PFSK-1 (cell line): ENCODE data around the gene PCED1B.

Source experiments
- FOXP2 ChIP-seq: optimal IDR thresholded peaks from 2 replicates; pipeline ENCODE3; 2011; ENCODE audit warnings: borderline replicate concordance, control low read depth, inconsistent platforms; ENCODE audit not compliant: insufficient read depth; ENCODE audit errors: extremely low read length, extremely low read depth
- POLR2AphosphoS5 ChIP-seq: IDR thresholded peaks from 2 replicates; pipeline ENCODE4 v1.6.1; 2012; ENCODE audit warnings: low read depth, mild to moderate bottlenecking, control low read depth, low read length, moderate library complexity
- SIN3A ChIP-seq: IDR thresholded peaks from 2 replicates; pipeline ENCODE4 v1.6.1; 2012; ENCODE audit warnings: mild to moderate bottlenecking, low read length, moderate library complexity, borderline replicate concordance; ENCODE audit not compliant: insufficient read depth
- TAF1 ChIP-seq: IDR thresholded peaks from 2 replicates; pipeline ENCODE4 v1.6.1; 2012; ENCODE audit warnings: low read length, control low read depth, borderline replicate concordance; ENCODE audit not compliant: insufficient read depth
- TF ChIP-seq, protein P1 (sequence below), 2 experiments: IDR thresholded peaks; 2 replicates each; pipeline versions ENCODE4 v1.6.1 to v1.8.0; 2011 to 2012; ENCODE audit warnings: low read depth in 2 of 2, low read length in 2 of 2, control low read depth in 1 of 2, inconsistent platforms in 1 of 2, mild to moderate bottlenecking in 1 of 2, moderate library complexity in 1 of 2; ENCODE audit not compliant: insufficient read depth in 1 of 2

The PCED1B gene

DNA sequence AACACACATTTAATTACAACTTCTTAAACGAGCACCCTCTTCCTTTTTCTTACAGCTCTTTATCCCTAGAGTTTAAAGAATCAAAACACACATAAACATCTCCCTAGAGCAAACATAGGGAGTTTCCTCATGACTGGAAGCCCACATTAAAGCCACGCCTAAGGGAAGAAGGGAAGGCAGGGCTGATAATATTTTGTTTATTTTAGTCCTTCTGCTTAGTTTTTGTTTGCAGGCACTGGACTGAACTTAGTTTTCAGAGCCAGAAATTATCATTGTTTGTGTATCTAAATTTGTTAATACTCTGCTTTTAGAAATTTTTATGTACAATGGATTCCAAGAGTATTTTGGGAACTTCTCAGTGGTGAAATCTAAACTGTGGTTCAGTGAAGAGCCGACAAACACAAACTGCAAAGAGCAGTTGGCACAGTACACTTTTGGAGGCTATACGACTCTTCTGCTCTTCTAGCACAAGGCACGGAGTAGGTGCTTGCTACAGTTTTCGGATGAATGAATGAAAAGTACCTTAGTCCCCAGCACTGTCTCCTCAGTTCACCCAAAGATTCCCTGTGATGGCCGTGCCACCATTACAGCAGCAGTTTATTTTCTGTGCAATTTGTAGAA is 18.0 kb downstream of the PCED1B start:
- TF ChIP-seq, protein P1, sequence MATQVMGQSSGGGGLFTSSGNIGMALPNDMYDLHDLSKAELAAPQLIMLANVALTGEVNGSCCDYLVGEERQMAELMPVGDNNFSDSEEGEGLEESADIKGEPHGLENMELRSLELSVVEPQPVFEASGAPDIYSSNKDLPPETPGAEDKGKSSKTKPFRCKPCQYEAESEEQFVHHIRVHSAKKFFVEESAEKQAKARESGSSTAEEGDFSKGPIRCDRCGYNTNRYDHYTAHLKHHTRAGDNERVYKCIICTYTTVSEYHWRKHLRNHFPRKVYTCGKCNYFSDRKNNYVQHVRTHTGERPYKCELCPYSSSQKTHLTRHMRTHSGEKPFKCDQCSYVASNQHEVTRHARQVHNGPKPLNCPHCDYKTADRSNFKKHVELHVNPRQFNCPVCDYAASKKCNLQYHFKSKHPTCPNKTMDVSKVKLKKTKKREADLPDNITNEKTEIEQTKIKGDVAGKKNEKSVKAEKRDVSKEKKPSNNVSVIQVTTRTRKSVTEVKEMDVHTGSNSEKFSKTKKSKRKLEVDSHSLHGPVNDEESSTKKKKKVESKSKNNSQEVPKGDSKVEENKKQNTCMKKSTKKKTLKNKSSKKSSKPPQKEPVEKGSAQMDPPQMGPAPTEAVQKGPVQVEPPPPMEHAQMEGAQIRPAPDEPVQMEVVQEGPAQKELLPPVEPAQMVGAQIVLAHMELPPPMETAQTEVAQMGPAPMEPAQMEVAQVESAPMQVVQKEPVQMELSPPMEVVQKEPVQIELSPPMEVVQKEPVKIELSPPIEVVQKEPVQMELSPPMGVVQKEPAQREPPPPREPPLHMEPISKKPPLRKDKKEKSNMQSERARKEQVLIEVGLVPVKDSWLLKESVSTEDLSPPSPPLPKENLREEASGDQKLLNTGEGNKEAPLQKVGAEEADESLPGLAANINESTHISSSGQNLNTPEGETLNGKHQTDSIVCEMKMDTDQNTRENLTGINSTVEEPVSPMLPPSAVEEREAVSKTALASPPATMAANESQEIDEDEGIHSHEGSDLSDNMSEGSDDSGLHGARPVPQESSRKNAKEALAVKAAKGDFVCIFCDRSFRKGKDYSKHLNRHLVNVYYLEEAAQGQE (IDR thresholded peaks at IDR 0.05; ENCODE audit: insufficient read depth in 1 of 2, low read depth in 2 of 2, low read length in 2 of 2) = no peak

DNA sequence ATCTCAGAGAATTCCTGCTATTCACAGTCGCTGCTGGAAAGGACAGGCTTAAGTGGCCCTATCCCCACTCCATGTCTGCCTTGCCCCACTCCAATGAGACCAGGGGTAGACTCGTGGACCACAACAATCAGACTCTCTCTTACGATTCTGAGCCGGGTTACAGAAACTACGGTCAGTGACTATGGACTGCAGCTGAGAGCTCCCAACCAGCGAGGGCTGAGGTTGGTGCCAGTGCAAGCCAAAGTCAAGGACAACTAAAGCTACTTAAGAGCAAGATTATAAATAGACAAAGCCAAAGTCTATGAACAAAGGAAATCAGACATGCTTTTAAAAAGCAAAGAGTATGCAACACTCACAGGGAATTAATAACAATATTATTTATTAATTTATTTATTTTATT is 18.7 kb downstream of the PCED1B start:
- TF ChIP-seq TAF1 = no peak
- TF ChIP-seq, protein P1 (IDR thresholded peaks at IDR 0.05; ENCODE audit: insufficient read depth in 1 of 2, low read depth in 2 of 2, low read length in 2 of 2) = no peak
- TF ChIP-seq POLR2AphosphoS5 = no peak
- no peak for TF ChIP-seq FOXP2
- no peak for TF ChIP-seq SIN3A

DNA sequence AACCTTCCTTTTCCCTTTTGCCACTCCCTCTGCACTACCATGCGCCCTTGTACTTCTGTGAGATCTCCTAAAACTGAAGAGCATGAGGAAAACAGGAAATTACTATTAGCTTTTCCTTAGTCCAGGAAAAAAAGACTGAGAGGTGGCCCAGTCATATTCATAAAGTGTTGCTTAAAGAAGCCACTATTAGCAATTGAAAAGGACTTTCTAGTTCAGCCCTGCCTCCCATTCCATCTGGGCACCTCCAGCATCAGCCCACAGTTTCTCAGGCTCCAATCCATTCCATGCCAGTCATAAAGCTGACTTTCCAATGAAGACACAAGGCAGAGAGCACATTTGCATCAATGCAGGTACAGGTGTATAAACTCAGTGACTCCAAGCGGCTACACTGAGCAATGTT is 20.2 kb downstream of the PCED1B start:
- TF ChIP-seq TAF1 (no peak), POLR2AphosphoS5 (no peak), FOXP2 (no peak), SIN3A (no peak)
- TF ChIP-seq, protein P1 (IDR thresholded peaks at IDR 0.05; ENCODE audit: insufficient read depth in 1 of 2, low read depth in 2 of 2, low read length in 2 of 2) = no peak

DNA sequence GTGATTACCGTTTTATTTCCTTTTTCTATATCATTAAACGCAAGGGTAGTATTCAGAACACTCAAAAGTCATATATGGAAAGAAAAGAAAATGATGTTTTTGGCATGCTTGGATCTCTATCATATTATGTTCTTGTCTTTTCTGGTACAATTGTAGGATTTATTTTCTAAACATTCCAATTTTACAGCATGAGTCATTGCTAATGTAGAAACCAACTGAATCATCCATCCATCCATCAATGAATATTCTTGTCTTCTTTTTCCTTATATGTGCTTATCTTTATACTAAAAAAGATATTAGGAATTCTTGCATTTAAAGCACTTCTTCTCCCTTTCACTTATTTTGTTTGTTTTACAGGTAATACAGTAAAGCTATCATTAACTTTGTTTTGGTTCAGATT is 20.7 kb downstream of the PCED1B start:
- no peak for TF ChIP-seq SIN3A
- TF ChIP-seq, protein P1 (IDR thresholded peaks at IDR 0.05; ENCODE audit: insufficient read depth in 1 of 2, low read depth in 2 of 2, low read length in 2 of 2) = no peak

DNA sequence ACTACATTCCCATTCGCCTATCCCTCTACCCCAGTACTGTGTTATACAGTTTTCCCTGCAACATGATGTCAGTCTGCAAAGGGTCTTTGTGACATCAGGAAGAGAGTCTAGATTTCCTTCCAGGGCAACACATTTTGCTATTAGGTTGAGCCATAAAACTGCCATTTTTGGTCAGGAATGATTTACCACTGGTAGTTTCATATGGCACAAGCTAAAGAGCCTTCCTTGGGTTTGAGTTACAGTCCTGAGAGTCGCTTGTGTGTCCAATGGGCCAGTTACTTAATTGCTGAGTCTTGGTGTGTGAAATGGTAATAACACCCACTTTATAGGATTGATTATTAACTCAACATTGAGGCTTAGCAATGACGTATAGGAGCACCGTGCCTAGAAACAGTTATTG is 23.0 kb downstream of the PCED1B start:
- TF ChIP-seq, protein P1 (IDR thresholded peaks at IDR 0.05; ENCODE audit: insufficient read depth in 1 of 2, low read depth in 2 of 2, low read length in 2 of 2) = no peak
- TF ChIP-seq TAF1 (no peak), FOXP2 (no peak), SIN3A (no peak), POLR2AphosphoS5 (no peak)
